ENCODE measurements around the gene GPC6. TPM values are rescaled to one million over a fixed set of nuclear protein-coding genes. Genes with fewer than 3 reads are reported as not detected.
A peak's percentile ranks its signal among the peaks of the same experiment; 100 is the strongest.
"Not testable (repeated sequence)": the region's sequence is repeated elsewhere in the genome, so short reads cannot be mapped to it uniquely, and the experiment has no call there.

GPC6 gene
- total RNA-seq, 1 donor from 2014 or later, result 20.1 TPM

DNA sequence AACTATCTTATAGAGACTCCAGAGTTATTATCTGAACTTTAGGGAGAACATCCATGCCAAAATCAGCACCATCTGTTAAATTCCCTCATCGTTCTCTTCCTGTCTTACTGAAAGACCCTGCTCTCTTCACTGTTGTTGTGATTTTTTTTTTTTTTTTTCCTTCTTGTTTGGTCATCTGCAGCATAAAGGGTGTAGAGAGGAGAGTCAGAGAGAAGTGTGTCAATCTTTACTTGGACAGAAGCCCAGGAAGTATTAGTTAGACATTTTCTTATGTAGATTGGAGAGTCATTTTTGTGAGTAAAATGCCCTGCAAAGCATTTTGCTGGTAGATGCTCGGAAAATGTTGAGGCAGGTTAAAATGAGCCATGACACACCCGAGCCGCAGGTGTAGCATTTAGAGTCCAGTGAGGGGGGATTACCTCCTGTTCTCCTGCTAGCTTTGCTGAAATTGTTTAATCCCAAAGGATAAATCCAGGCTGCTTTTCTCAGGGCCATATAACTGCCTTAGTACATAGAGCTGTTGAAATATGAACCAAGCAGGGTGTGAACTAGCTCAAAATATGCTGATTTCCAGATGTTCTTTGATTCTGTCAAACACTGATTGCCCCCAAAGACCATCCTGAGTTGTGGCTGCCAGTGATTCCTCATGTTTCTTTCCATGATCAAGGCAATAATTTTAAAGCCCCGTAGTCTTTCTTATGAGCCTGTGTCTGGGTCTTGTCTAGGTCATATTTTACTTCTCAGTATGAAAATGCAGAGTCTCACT is 1109.3 kb downstream of the GPC6 start:
- DNase-seq (ENCODE audit: low read depth), result no peak

DNA sequence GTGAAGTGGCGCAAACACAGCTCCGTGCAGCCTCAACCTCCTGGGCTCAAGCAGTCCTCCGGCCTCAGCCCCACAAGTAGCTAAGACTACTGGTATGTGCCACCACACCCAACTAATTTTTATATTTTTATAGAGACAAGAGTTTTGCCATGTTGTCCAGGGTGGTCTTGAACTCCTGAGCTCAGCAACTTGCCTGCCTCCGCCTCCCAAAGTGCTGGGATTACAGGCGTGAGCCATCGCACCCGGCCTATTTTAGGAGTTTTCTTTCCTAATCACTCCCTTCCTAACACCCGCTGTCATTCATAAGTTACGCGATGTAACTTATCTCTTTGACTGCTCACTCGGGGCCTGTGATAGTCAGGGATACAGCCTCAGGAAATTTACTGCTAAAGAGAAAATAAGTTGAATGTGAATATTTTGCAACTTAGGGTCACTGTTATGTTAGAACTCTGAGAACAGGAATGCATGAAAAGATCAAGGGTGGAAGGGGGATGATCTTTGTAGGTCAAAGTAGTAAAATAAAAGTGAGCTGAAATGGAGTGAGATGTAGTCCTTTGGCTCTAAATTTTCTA is 1112.6 kb downstream of the GPC6 start:
- DNase-seq (ENCODE audit: low read depth), result no peak

GRCh38 chr13:94342436-94343242 is 1116.0 kb downstream of the GPC6 start:
- DNase-seq (ENCODE audit: low read depth), result no peak

- no peak for DNase-seq (ENCODE audit: low read depth)
These were observed 1116.6 kb downstream of the GPC6 start for GRCh38 chr13:94343243-94343585.

GRCh38 chr13:94343687-94344086 is 1117.1 kb downstream of the GPC6 start:
- not testable (repeated sequence) for DNase-seq (ENCODE audit: low read depth)

DNA sequence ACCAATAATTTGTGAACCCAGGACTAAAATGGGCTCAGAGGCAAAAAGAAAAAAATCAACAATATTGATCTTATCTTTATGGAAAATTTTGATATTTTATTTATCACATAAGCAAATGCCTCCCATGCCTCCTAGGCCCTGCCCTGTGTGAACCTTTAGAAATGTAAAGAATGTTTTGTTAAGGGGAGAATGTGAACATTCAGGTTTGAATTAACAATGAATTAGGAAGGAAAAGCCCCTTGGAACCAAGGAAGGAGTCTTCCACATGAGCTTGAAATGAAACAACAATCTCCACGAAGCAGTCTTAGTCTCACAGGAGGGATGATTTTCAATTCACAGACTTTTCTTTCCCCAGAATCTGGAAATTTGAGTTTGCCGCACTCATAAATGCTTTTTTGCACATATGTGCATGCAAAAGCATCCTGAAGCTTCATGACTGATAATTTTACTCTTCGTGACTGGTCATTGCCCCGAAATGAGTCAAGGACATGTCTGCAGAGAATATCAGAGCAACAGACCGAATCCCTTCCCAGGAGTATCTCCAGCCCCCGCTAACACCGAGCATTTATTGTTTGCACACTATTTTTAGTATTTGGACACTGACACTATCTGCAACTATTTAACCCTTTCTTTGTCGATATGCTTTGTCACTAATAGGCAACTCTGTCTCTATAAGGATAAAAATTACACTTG is 1117.7 kb downstream of the GPC6 start:
- peak; percentile 57 for DNase-seq (ENCODE audit: low read depth)

DNA sequence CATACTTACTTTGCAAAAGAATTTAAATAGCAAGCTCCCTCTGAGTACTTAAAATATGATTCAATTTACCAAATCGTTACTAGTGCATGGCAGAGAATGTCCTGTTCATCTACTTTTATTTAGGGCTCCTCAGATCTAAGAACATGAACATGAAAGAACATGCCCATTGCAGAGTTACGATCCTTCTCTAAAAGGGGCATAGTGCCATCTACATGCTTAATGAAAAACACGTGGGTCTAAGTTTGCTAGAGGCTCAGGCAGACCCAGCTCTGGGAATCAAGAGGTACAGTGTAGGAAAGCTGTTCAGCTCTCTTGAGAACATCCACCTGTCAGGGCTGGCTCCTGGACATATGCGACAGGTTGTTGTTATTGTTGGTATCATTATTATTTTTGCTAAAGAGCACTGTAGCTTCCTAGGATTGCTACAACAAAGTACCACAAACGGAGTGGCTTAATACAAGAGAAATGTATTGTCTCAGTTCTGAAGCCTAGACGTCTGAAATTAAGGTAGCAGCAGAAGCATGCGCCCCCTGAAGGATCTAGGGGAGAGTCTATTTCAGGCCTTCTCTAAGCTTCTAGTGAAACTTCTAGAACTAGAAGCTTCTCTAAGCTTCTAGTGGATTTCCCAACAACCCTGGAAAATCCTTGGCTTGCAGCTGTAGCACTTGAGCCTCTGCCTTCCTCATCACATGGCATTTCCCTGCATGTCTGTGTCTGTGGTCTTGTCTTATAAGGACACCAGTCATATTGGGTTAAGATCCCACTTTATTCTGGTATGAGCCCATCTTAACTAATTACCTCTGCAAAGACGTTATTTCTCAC is 1119.0 kb downstream of the GPC6 start:
- peak; percentile 70 for DNase-seq (ENCODE audit: low read depth)

DNA sequence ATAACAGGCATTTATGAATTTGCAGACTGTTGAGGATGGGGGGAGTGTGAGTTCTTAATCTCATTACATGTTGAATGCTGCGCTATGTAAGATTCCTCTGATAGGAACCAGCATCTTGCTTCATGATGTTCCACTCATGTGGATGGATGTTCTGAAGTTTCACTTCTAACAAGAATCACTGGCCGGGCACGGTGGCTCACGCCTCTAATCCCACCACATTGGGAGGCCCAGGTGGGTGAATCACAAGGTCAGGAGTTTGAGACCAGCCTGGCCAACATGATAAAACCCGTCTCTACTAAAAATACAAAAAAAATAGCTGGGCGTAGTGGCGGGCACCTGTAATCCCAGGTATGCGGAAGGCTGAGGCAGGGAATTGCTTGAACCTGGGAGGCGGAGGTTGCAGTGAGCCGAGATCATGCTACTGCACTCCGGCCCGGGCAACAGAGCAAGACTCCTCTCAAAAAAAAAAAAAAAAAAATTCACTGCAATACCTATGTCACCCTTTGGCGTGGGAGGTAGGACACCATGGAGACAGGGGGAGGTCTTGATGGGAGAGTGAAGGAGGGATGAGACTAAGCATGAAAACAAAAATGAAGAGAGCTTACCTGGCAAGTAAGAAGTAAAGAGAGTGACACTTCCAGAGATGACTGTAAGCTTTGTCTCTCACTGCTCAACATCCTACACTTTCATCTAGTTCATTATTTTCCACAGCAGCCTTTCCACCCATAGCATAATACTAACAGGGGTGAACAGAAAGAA is 1119.8 kb downstream of the GPC6 start:
- DNase-seq (ENCODE audit: low read depth), result no peak

DNA sequence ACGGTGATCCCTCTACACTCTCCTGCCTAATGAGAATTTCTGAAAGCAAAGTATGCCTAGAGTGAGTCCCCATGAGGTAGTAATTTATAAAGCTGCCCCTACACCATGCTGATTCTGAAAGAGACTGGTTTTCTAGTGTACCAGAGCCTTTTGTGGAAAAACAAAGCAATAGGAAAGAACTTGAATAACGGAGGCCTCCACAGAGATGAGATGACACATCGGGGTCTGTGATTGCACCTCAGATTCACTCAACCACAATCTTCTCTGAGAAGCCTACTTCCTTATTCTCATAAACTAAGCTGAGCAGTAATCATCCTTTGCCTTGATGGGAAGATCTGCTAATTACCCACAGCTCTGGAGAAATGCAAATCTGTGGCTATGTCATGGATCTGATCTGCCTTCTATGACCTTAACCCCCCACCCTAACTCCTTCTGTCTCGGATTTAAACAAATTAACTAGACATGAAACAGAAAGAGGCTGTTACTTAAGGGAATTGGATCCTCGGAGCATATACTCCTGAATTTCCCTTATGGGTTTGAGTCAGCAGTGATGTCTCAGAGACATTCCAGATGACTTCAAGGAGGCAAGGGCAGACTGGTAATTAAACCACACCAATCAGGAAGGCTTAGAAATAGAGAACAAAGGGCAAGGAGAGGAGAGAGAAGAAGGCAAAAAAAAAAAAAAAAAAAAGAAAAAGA is 1124.8 kb downstream of the GPC6 start:
- DNase-seq (ENCODE audit: low read depth), result no peak

DNA sequence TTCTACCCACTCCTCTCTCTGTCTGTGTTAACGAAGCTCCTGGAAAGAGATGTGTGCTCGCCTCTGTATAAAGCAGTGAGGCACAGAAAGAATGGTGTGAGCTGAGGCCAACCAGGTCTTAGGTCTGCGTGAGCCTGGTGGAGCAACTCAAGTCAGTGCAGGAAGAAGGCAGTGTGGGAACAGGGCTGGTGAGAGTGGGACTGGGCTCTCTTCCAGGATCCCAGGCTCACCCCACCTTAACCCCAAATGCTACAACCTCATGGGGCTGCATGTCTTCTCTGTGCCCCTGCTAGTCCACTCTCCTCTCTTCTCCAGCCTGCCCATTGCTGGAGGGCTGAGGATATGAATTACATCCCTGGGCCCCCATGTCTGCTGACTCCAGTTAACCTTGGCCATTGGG is 1125.5 kb downstream of the GPC6 start:
- DNase-seq (ENCODE audit: low read depth), result no peak

- DNase-seq (ENCODE audit: low read depth), result no peak
These were observed 1126.6 kb downstream of the GPC6 start for GRCh38 chr13:94353167-94353710.

DNA sequence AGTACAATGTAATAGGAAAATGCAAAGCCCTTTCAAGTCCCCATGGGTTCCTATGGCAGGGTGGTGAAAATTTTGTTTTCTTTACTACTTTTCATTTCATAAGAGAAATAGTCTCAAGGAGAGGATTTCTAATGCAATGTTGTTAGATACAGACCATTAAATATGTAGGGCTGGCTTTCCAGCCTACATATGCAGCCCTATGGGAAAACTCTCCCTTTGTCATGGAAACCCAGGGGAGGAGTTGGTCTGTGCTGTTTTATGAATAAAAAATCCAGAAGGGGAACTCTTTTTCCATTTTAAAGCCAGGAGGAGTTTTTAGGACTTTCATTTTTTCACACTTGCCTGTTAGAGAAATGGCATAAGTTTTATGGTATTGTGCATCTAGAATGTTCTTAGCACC is 1133.3 kb downstream of the GPC6 start:
- no peak for DNase-seq (ENCODE audit: low read depth)

DNA sequence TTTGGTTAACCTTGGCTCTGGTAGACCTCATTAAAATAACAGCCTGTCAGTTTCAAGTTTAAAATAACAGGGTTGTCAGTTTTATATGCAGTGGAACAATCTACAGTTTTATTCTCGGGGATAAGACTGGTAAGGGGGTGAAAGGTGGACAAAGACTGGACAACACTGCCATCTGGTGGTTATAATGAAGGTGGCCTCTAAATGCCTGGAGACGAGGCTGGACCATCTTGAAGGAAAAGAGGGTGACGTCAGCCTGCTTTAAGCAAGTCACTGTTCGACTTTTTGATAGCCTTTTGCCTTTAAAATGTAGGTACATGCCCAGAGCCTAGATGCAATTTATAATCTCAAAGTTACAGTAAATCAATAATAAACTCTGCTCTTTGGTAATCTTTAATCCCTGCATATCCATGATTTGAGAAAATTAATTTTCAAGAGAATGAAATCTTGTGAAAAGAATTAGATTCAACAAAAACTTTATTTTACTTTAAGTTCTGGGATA is 1135.9 kb downstream of the GPC6 start:
- peak; percentile 88 for DNase-seq (ENCODE audit: low read depth)

- DNase-seq (ENCODE audit: low read depth), result no peak
These were observed 1140.1 kb downstream of the GPC6 start for GRCh38 chr13:94366677-94367076.

DNA sequence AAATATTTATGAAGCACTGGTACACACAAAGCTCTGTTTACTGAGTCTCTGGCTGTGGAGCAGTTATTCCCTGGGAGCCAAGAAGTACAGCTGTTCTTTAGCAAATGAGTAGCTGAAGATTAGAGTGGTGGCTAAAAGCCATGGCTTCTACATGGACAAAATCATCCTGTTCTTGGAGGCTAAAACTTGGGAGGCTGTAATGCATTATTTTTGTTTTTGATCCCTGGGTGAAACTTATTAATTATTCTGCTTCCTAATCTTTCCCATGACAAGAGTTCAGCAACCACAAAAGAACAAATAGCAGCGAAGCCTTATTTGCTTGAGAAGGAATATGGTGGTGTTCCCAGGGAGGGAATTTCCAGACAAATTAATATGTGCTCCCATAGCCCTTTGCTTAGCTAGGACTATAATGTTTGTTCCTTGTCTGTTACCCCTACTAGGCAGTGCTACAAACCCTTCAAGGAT is 1143.4 kb downstream of the GPC6 start:
- peak; percentile 70 for DNase-seq (ENCODE audit: low read depth)

GRCh38 chr13:94371855-94372254 is 1145.2 kb downstream of the GPC6 start:
- DNase-seq (ENCODE audit: low read depth), result no peak

DNA sequence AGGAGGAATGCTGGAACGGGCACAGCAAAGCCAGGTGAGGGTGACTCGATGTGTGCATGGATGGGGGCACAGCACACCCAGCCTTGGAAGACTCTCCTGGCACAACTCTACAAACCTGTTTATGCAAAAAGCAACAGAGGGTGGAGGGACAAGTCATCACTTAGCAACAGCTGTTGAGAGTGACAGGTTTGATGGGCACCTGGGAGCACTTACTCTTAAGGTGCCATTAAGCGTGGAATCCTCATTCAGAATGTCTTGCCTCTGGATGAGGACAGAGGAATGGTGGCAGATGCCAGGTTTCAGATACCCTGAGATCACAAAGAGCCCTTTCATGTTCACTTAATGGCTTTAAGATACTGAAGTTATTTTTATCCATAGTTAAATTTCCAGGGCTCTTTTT is 1155.9 kb downstream of the GPC6 start:
- no peak for DNase-seq (ENCODE audit: low read depth)

- DNase-seq (ENCODE audit: low read depth), result no peak
These were observed 1156.4 kb downstream of the GPC6 start for GRCh38 chr13:94382960-94383359.
